K562 (cell line): ENCODE results near the gene ADAMTSL3. TPM values are rescaled to one million over a fixed set of nuclear protein-coding genes. Genes with fewer than 3 reads are reported as not detected.

Experiments used
- ATAC-seq: fragments of 200-7000 bp; cut with Tn5 transposase; 3 replicates; pipeline ENCODE4 v1.9.1; 2020; ENCODE audit warnings: moderate library complexity
- BruUV-seq: library from RNA; stranded (reverse); fragments of 400-500 nt; replicated peaks from 2 replicates; lab custom pipeline; 2021; lab: Mats Ljungman, UMichigan
- CTCF ChIA-PET: fragments of 300-600 bp; formaldehyde crosslinking; extraction: SDS; loops from one replicate; lab custom pipeline; 2021; ENCODE audit warnings: low intra/inter-chr PET ratio; lab: Yijun Ruan, JAX
- POLR2A ChIA-PET: fragments of 300-600, 350-650 bp; sonication (Branson Sonifier 250); formaldehyde crosslinking; extraction: SDS; loops from one replicate; lab custom pipeline; 2021; ENCODE audit warnings: antibody characterized with exemption, inconsistent platforms; lab: Yijun Ruan, JAX
- DNase-seq, 4 experiments: peaks; one replicate each; pipeline versions ENCODE4 v3.0.0 to v3.0.0-alpha.2; 2011 to 2018; ENCODE audit warnings: low spot score in 3 of 4, mixed read lengths in 3 of 4; ENCODE audit errors: extremely low read depth in 1 of 4
- FAIRE-seq: peaks from 2 replicates; lab custom pipeline; 2011; peaks lifted over from hg19 to GRCh38; lab: Jason Lieb, UNC
- H2AFZ ChIP-seq: 2 replicates; pipeline ENCODE4 v1.6.0; 2011; ENCODE audit warnings: low read depth, low read length, control low read depth, inconsistent platforms
- H3K27ac ChIP-seq: fragments of 200-600 bp; 3 replicates; pipeline ENCODE4 v1.8.0; 2011; ENCODE audit warnings: low read depth, mild to moderate bottlenecking, control low read depth, inconsistent platforms, low read length, moderate library complexity, mixed read lengths; ENCODE audit errors: extremely low read depth
- H3K27me3 ChIP-seq, 2 experiments: fragments of 300-600 bp in 1 of 2; 2 replicates in 1 of 2; 3 replicates in 1 of 2; pipeline versions ENCODE4 v1.6.0 to v1.8.0; 2011; ENCODE audit warnings: inconsistent platforms in 2 of 2, low read length in 2 of 2, mild to moderate bottlenecking in 1 of 2, mixed read lengths in 1 of 2, moderate library complexity in 1 of 2; ENCODE audit not compliant: control insufficient read depth in 2 of 2, insufficient read depth in 2 of 2
- H3K36me3 ChIP-seq: fragments of 300-600 bp; 3 replicates; pipeline ENCODE4 v1.8.0; 2011; ENCODE audit warnings: mild to moderate bottlenecking, low read length, inconsistent platforms; ENCODE audit not compliant: control insufficient read depth, insufficient read depth
- H3K4me1 ChIP-seq, 2 experiments: fragments of 200-600 bp in 1 of 2; replicated peaks in 1 of 2; 2 replicates in 1 of 2; 3 replicates in 1 of 2; pipeline versions ENCODE4 v1.5.1 to v1.8.0; 2011; ENCODE audit warnings: inconsistent platforms in 2 of 2, low read length in 2 of 2, mild to moderate bottlenecking in 1 of 2, mixed read lengths in 1 of 2, moderate library complexity in 1 of 2; ENCODE audit not compliant: control insufficient read depth in 2 of 2, insufficient read depth in 2 of 2
- H3K4me2 ChIP-seq: 2 replicates; pipeline ENCODE4 v1.6.1; 2011; ENCODE audit warnings: low read length, control low read depth, inconsistent platforms, mixed read lengths; ENCODE audit not compliant: insufficient read depth
- H3K4me3 ChIP-seq: fragments of 200-600 bp; sonication (generic), shearing (Covaris generic); 2 replicates; pipeline ENCODE4 v1.5.1; 2016; ENCODE audit warnings: control low read depth, inconsistent platforms
- H3K79me2 ChIP-seq: fragments of 200-600 bp; 3 replicates; pipeline ENCODE4 v1.8.0; 2011; ENCODE audit warnings: low read length, inconsistent platforms; ENCODE audit not compliant: control insufficient read depth, insufficient read depth
- H3K9ac ChIP-seq, 2 experiments: 2 replicates each; pipeline versions ENCODE4 v1.6.0 to v1.6.1; 2011; ENCODE audit warnings: low read depth in 2 of 2, low read length in 2 of 2, control low read depth in 1 of 2, inconsistent platforms in 1 of 2, mild to moderate bottlenecking in 1 of 2, mixed read lengths in 1 of 2; ENCODE audit not compliant: insufficient read depth in 1 of 2
- H3K9me1 ChIP-seq: one replicate; pipeline ENCODE4 v1.6.0; 2011; ENCODE audit warnings: inconsistent platforms, mild to moderate bottlenecking, low read length, moderate library complexity; ENCODE audit not compliant: control insufficient read depth, insufficient read depth
- H3K9me3 ChIP-seq: replicated peaks from 2 replicates; pipeline ENCODE4 v1.5.1; 2011; ENCODE audit warnings: low read depth, low read length, inconsistent platforms; ENCODE audit not compliant: control insufficient read depth, insufficient read depth
- H4K20me1 ChIP-seq: replicated peaks from 2 replicates; pipeline ENCODE4 v1.6.1; 2011; ENCODE audit warnings: low read length, inconsistent platforms, mixed read lengths; ENCODE audit not compliant: control insufficient read depth, insufficient read depth
- ARID1B ChIP-seq: fragments of 450-650 bp; IDR thresholded peaks from 2 replicates; pipeline ENCODE4 v1.6.1; 2016; ENCODE audit warnings: antibody characterized with exemption, mild to moderate bottlenecking, inconsistent platforms
- CBFA2T3 ChIP-seq: fragments of 450-650 bp; IDR thresholded peaks from 2 replicates; pipeline ENCODE4 v1.6.1; 2017
- CHD1 ChIP-seq: fragments of 200-600 bp; sonication (generic); IDR thresholded peaks from one replicate; pipeline ENCODE4 v1.6.1; 2012; ENCODE audit warnings: mild to moderate bottlenecking, moderate library complexity, low read length, inconsistent platforms
- CXXC5 ChIP-seq: fragments of 250-450 bp; sonication (Bioruptor Pico); IDR thresholded peaks from 2 replicates; pipeline ENCODE4 v1.8.0; 2022; ENCODE audit warnings: inconsistent platforms, mild to moderate bottlenecking, moderate library complexity
- FOSL1 ChIP-seq: fragments of 200-800 bp; sonication (Bioruptor generic); conservative IDR thresholded peaks from 2 replicates; pipeline ENCODE4 v1.6.1; 2016; ENCODE audit warnings: missing genetic modification characterization, missing compliant biosample characterization
- HBP1 ChIP-seq: fragments of 450-650 bp; formaldehyde crosslinking; IDR thresholded peaks from 2 replicates; pipeline ENCODE4 v1.4.0; 2022; ENCODE audit warnings: missing genetic modification characterization
- HDAC2 ChIP-seq: fragments of 450-650 bp; IDR thresholded peaks from 2 replicates; pipeline ENCODE4 v1.6.1; 2016; ENCODE audit warnings: mild to moderate bottlenecking
- KDM4B ChIP-seq, 2 experiments: fragments of 450-650 bp in 1 of 2; sonication (generic) in 1 of 2; IDR thresholded peaks; 2 replicates each; pipeline ENCODE4 v1.6.1; 2016 to 2017; ENCODE audit warnings: borderline replicate concordance in 2 of 2, antibody characterized with exemption in 1 of 2, low read depth in 1 of 2, mild to moderate bottlenecking in 1 of 2
- LEF1 ChIP-seq: fragments of 450-650 bp; IDR thresholded peaks from 2 replicates; pipeline ENCODE4 v1.6.1; 2016; ENCODE audit warnings: mild to moderate bottlenecking
- RCOR1 ChIP-seq, 2 experiments: IDR thresholded peaks; 2 replicates each; pipeline ENCODE4 v1.6.1; 2012; ENCODE audit warnings: low read depth in 2 of 2, low read length in 2 of 2, borderline replicate concordance in 1 of 2, improper control_type of control experiment in 1 of 2
- SMARCC2 ChIP-seq: fragments of 450-650 bp; IDR thresholded peaks from 2 replicates; pipeline ENCODE4 v1.6.1; 2017; ENCODE audit warnings: antibody characterized with exemption, moderate library complexity, mild to moderate bottlenecking, low read depth
- TCF3 ChIP-seq: sonication (generic); formaldehyde crosslinking; IDR thresholded peaks from 2 replicates; pipeline ENCODE4 v1.4.0; 2020; ENCODE audit warnings: mild to moderate bottlenecking, missing genetic modification reagents
- ZFP30 ChIP-seq: fragments of 250-450 bp; sonication (Bioruptor Pico); IDR thresholded peaks from 2 replicates; pipeline ENCODE4 v1.8.0; 2022; ENCODE audit warnings: moderate library complexity, mild to moderate bottlenecking, inconsistent platforms, borderline replicate concordance
- ZNF785 ChIP-seq: fragments of 250-450 bp; sonication (Bioruptor Pico); IDR thresholded peaks from 2 replicates; pipeline ENCODE4 v1.4.0; 2020; ENCODE audit warnings: mild to moderate bottlenecking
- ZSCAN29 ChIP-seq: fragments of 450-650 bp; IDR thresholded peaks from 2 replicates; pipeline ENCODE4 v1.6.1; 2017
- WGBS: fragments of 100-300 bp; shearing (Covaris generic); methylation state at CpG from one replicate; pipeline ENCODE4 v1.1.6; 2016; ENCODE audit warnings: low coverage, mixed read lengths; ENCODE audit not compliant: insufficient coverage; ENCODE audit errors: missing lambda C conversion rate; 5-methylcytosine and 5-hydroxymethylcytosine counted together
- in situ Hi-C: fragments of 300-500 bp; cut with MboI; formaldehyde crosslinking; loops from 4 replicates; pipeline ENCODE4 v1.15.0; 2018; ENCODE audit warnings: inconsistent platforms, mixed read lengths
- intact Hi-C: fragments of 100-400 bp; cut with micrococcal nuclease; formaldehyde crosslinking; loops from 2 replicates; pipeline ENCODE4 v1.14.2; 2022
- polyA plus RNA-seq, 8 experiments: library from polyadenylated mRNA; depleted of rRNA in 4 of 8; stranded (reverse) in 5 of 8; unstranded in 3 of 8; fragments of >200 nt; fragmentation: Nextera tagmentation in 2 of 8; fragmentation: Illumina TruSeq in 1 of 8; extraction: Ambion mirVana in 2 of 8; extraction: Trizol in 1 of 8; gene quantifications; 2 replicates each; pipeline versions ENCODE4 v1.2.1 to v1.2.3, GENCODE V29; 2011 to 2014; ENCODE audit warnings: inconsistent platforms in 1 of 8, missing spikeins in 1 of 8
- total RNA-seq, 7 experiments: library from RNA; depleted of rRNA in 6 of 7; stranded (reverse); fragments of >200 nt in 6 of 7; fragmentation: Illumina TruSeq in 2 of 7; extraction: Trizol in 2 of 7; gene quantifications; 2 replicates each; pipeline versions ENCODE4 v1.2.1 to v1.2.3, GENCODE V29; 2011 to 2021; ENCODE audit warnings: low replicate concordance in 1 of 7
- TF ChIP-seq, protein P1 (sequence below): fragments of 150-350 bp; conservative IDR thresholded peaks from 2 replicates; pipeline ENCODE4 v1.6.1; 2014; ENCODE audit warnings: low read length

ADAMTSL3 gene
- total and polyA plus RNA-seq, 9 of the 15 experiments (the other 6 are each of a cell fraction or from before 2014, with no cell fraction given) = 0.01 to 0.18 (median 0.07) TPM; not detected in 3

GRCh38 chr15:83846847-83847246 is 192.9 kb downstream of the ADAMTSL3 start (continued):
- TF ChIP-seq ZFP30 (CRISPR knock-in tag) (no peak), CHD1 (no peak), ZNF785 (CRISPR knock-in tag) (no peak)

- no peak overlapping the region for H3K4me3 ChIP-seq
- ATAC-seq (no peak), DNase-seq (no peak), FAIRE-seq (no peak)
- H3K9me1 ChIP-seq = no peaks in the 10 kb centered on the region
- no peaks in the 10 kb centered on the region for H3K36me3 ChIP-seq
- H3K27me3 ChIP-seq = no peaks in the 10 kb centered on the region
- no peaks in the 10 kb centered on the region for H3K4me1 ChIP-seq
- no peaks in the 10 kb centered on the region for H3K79me2 ChIP-seq
- TF ChIP-seq KDM4B (IDR thresholded peaks at IDR 0.05; ENCODE audit: borderline replicate concordance in 2 of 2, low read depth in 1 of 2) (no peak), ARID1B (no peak), TCF3 (no peak), RCOR1 (IDR thresholded peaks at IDR 0.05; ENCODE audit: borderline replicate concordance in 1 of 2, low read depth in 2 of 2, low read length in 2 of 2) (no peak), SMARCC2 (no peak), ZSCAN29 (no peak), HBP1 (CRISPR knock-in tag) (no peak), LEF1 (no peak), CXXC5 (CRISPR knock-in tag) (no peak), HDAC2 (no peak), FOSL1 (tag) (no peak), CBFA2T3 (no peak)
- TF ChIP-seq, protein P1, sequence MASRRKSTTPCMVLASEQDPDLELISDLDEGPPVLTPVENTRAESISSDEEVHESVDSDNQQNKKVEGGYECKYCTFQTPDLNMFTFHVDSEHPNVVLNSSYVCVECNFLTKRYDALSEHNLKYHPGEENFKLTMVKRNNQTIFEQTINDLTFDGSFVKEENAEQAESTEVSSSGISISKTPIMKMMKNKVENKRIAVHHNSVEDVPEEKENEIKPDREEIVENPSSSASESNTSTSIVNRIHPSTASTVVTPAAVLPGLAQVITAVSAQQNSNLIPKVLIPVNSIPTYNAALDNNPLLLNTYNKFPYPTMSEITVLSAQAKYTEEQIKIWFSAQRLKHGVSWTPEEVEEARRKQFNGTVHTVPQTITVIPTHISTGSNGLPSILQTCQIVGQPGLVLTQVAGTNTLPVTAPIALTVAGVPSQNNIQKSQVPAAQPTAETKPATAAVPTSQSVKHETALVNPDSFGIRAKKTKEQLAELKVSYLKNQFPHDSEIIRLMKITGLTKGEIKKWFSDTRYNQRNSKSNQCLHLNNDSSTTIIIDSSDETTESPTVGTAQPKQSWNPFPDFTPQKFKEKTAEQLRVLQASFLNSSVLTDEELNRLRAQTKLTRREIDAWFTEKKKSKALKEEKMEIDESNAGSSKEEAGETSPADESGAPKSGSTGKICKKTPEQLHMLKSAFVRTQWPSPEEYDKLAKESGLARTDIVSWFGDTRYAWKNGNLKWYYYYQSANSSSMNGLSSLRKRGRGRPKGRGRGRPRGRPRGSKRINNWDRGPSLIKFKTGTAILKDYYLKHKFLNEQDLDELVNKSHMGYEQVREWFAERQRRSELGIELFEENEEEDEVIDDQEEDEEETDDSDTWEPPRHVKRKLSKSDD = no peak
- WGBS = 0% methylated on average over 2 of the region's 2 CpGs
- ChIA-PET POLR2A (no interaction called here), CTCF (no interaction called here)
- in situ Hi-C loops = no loop called here
- H3K27ac ChIP-seq = no peak overlapping the region
- no peaks in the 10 kb centered on the region; the same call in 1 of the 2 replicates for H3K9me3 ChIP-seq
- H4K20me1 ChIP-seq = no peaks in the 10 kb centered on the region
- intact Hi-C loops = no loop called here
- BruUV-seq = no TSS peak
- H2AFZ ChIP-seq = no peak overlapping the region
- H3K9ac ChIP-seq = no peak overlapping the region
- H3K4me2 ChIP-seq = no peak overlapping the region
These were observed 194.6 kb downstream of the ADAMTSL3 start for GRCh38 chr15:83848315-83849050.
